HG02943 (cell line): ENCODE results near the gene PCDHB10.
"Not testable (repeated sequence)": the region's sequence is repeated elsewhere in the genome, so short reads cannot be mapped to it uniquely, and the experiment has no call there.

ENCODE experiments used
- ATAC-seq: cut with Tn5 transposase; IDR thresholded peaks from one replicate; pipeline ENCODE4 v1.9.1; 2021; ENCODE audit warnings: mild to moderate bottlenecking, low read depth, moderate library complexity; ENCODE audit not compliant: unreplicated experiment

PCDHB10 gene

GRCh38 chr5:141192110-141192725 is at the start of gene PCDHB10:
Gene PCDHB10 (plus strand): TSS chr5:141192353. CDS start chr5:141192553, 200 bp downstream.
- ATAC-seq: no peak

- ATAC-seq: no peak
These were observed 42.3 kb upstream of the PCDHB10 start, which contains the start of gene PCDHB6 for GRCh38 chr5:141149812-141150211. Gene PCDHB6 (plus strand): TSS chr5:141150057. CDS start chr5:141150258, 201 bp downstream.

GRCh38 chr5:141150224-141150992 is 41.7 kb upstream of the PCDHB10 start:
- ATAC-seq: no peak

- no peak for ATAC-seq
These were observed 41.2 kb upstream of the PCDHB10 start for GRCh38 chr5:141150993-141151325.

- not testable (repeated sequence) for ATAC-seq
These were observed 40.5 kb upstream of the PCDHB10 start for GRCh38 chr5:141151632-141152031.

- ATAC-seq: not testable (repeated sequence)
These were observed 40.1 kb upstream of the PCDHB10 start for GRCh38 chr5:141152096-141152495.

GRCh38 chr5:141155540-141156374 is 36.4 kb upstream of the PCDHB10 start:
- no peak for ATAC-seq

- ATAC-seq: not testable (repeated sequence)
These were observed 34.8 kb upstream of the PCDHB10 start for GRCh38 chr5:141157356-141157755.

GRCh38 chr5:141157901-141158300 is 34.3 kb upstream of the PCDHB10 start:
- ATAC-seq: not testable (repeated sequence)

GRCh38 chr5:141172381-141173204 is 19.6 kb upstream of the PCDHB10 start, which contains the start of gene PCDHB7:
Gene PCDHB7 (plus strand): TSS chr5:141172644. CDS start chr5:141172836, 192 bp downstream.
- ATAC-seq: no peak

GRCh38 chr5:141174291-141175104 is 17.7 kb upstream of the PCDHB10 start:
- not testable (repeated sequence) for ATAC-seq

- ATAC-seq: no peak
These were observed 16.2 kb upstream of the PCDHB10 start for GRCh38 chr5:141175933-141176332.

- ATAC-seq: not testable (repeated sequence)
These were observed 14.5 kb upstream of the PCDHB10 start, which contains the start of gene PCDHB8 for GRCh38 chr5:141177577-141178191. Gene PCDHB8 (plus strand): TSS chr5:141177790. CDS start chr5:141178035, 245 bp downstream.

- not testable (repeated sequence) for ATAC-seq
These were observed 12.8 kb upstream of the PCDHB10 start for GRCh38 chr5:141179371-141179770.

- ATAC-seq: not testable (repeated sequence)
These were observed 12.3 kb upstream of the PCDHB10 start for GRCh38 chr5:141179876-141180275.

GRCh38 chr5:141180313-141180712 is 11.8 kb upstream of the PCDHB10 start:
- no peak for ATAC-seq

GRCh38 chr5:141182248-141182647 is 9.9 kb upstream of the PCDHB10 start, which contains the start of gene PCDHB16:
Gene PCDHB16 (plus strand): TSS chr5:141182387. CDS start chr5:141182560, 173 bp downstream.
- ATAC-seq: no peak

- ATAC-seq: not testable (repeated sequence)
These were observed 7.9 kb upstream of the PCDHB10 start for GRCh38 chr5:141184117-141184855.
